GM21381 (cell line): Measurements from ENCODE around the gene TBCC.
"Not testable (repeated sequence)": the region's sequence is repeated elsewhere in the genome, so short reads cannot be mapped to it uniquely, and the experiment has no call there.

Source experiments
- ATAC-seq: cut with Tn5 transposase; IDR thresholded peaks from one replicate; pipeline ENCODE4 v1.9.1; 2021; ENCODE audit warnings: mild to moderate bottlenecking, moderate library complexity; ENCODE audit not compliant: unreplicated experiment

The TBCC gene

GRCh38 chr6:42745640-42746462 lies at the start of gene TBCC:
Gene TBCC, minus strand, starts transcription at chr6:42746103. Its CDS starts 30 bp downstream, at chr6:42746073.
- ATAC-seq: peak; percentile 74

GRCh38 chr6:42795651-42796050 lies 49.7 kb upstream of the TBCC start:
- ATAC-seq: no peak

GRCh38 chr6:42791706-42792320 lies 45.9 kb upstream of the TBCC start:
- ATAC-seq: no peak

GRCh38 chr6:42790549-42791181 lies 44.8 kb upstream of the TBCC start:
- no peak for ATAC-seq

GRCh38 chr6:42788671-42789070 lies 42.8 kb upstream of the TBCC start:
- no peak for ATAC-seq

GRCh38 chr6:42787063-42787472 lies 41.2 kb upstream of the TBCC start:
- ATAC-seq: no peak

GRCh38 chr6:42786525-42786985 lies 40.7 kb upstream of the TBCC start:
- no peak for ATAC-seq

GRCh38 chr6:42784717-42785498 lies 39.0 kb upstream of the TBCC start:
- no peak for ATAC-seq

- ATAC-seq: no peak
Observed at GRCh38 chr6:42783876-42784642, 38.2 kb upstream of the TBCC start.

GRCh38 chr6:42783177-42783875 lies 37.4 kb upstream of the TBCC start:
- ATAC-seq: peak; percentile 48

GRCh38 chr6:42782689-42783176 lies 36.8 kb upstream of the TBCC start:
- peak; percentile 38 for ATAC-seq

- ATAC-seq: no peak
Observed at GRCh38 chr6:42781796-42782688, 36.1 kb upstream of the TBCC start, which contains the start of gene BICRAL. Gene BICRAL, plus strand, starts transcription at chr6:42782052. Its CDS starts 39,971 bp downstream, at chr6:42822023.

- ATAC-seq: no peak
Observed at GRCh38 chr6:42781546-42781795, 35.6 kb upstream of the TBCC start.

GRCh38 chr6:42779521-42779920 lies 33.6 kb upstream of the TBCC start:
- no peak for ATAC-seq

GRCh38 chr6:42778122-42778521 lies 32.2 kb upstream of the TBCC start:
- no peak for ATAC-seq

- no peak for ATAC-seq
Observed at GRCh38 chr6:42777126-42777822, 31.4 kb upstream of the TBCC start.

- ATAC-seq: not testable (repeated sequence)
Observed at GRCh38 chr6:42774821-42775487, 29.1 kb upstream of the TBCC start.
